ENCODE data around the gene PSMA7.

PSMA7 gene

DNA sequence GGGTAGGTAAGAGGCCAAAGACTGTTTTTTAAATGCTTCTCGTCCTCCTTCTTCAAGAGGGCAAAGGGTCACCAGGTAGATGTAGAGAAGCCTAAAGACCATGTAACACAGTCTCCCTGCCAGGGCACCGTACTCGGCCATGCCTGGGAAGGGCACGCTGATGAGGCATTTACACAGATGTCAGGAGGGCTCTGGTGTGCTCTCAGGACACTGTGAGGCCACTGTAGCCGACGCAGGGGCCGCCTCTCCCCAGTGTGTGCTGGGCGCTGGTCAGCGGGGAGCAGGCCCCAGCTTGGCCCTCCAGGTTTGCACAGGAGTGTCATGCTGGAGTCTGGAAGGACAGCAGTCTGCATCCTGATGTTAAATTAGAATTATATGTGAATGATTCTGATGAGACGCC is 32.5 kb upstream of the PSMA7 start:
- Histone ChIP-seq H3K27ac (no peak overlapping the region), H3K36me3 (ENCODE audit: insufficient read depth, low read length) (no peaks in the 10 kb centered on the region; the same call in 1 of the 2 replicates)

DNA sequence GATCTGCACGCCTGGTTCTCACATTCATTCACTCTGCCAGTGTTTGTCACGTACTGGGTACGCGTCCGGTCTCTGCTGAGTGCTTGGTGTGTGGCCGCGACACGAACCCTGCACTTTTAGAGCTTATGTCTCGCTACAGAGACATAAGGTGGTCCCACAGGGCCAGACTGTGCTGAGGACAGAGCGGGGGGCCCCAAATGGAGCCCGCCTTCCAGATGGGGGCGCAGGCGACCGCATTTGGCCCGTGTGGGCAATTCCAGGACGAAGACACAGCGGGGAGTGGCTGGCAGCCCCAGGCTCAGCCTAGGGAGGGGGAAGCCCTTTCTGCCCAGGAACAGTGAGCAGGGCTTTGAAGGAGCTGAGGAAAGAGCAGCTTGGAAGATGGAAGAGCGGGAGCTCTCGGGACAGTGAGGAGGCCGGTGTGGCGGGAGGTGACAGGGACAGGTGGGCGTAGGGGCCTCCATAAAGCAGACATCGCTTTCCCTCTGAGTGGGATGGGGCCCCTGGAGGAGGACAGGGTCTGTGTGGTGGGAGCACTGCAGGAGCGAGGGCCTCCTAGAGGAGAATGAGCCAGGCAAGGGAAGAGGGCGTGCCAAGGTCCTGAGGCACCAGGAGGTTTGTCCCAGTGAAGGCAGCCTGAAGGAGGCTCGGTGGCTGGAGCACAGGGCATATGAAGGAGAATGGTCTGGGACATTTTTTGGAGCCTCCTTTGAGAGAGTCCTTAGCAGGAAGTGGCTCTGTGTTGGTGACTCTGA is 31.9 kb upstream of the PSMA7 start:
- Histone ChIP-seq H3K4me3 (no peak overlapping the region), H3K9me3 (ENCODE audit: low read depth, low read length) (no peaks in the 10 kb centered on the region), H3K9ac (ENCODE audit: insufficient read length) (no peak overlapping the region), H3K27ac (no peak overlapping the region), H3K36me3 (ENCODE audit: insufficient read depth, low read length) (no peaks in the 10 kb centered on the region; the same call in 1 of the 2 replicates)
- no peak for TF ChIP-seq FOXP2 (optimal IDR thresholded peaks at IDR 0.05; ENCODE audit: control extremely low read depth, extremely low read length, insufficient read depth)
- TF ChIP-seq EZH2 (IDR thresholded peaks at IDR 0.05), result no peak
- TF ChIP-seq POLR2AphosphoS5 (IDR thresholded peaks at IDR 0.05; ENCODE audit: borderline replicate concordance, low read depth, low read length), result no peak
- no peak for DNase-seq (ENCODE audit: low read depth, low spot score)

More for the DNA sequence above, 32.5 kb upstream of the PSMA7 start:
- DNase-seq (ENCODE audit: low read depth, low spot score), result no peak
- TF ChIP-seq FOXP2 (optimal IDR thresholded peaks at IDR 0.05; ENCODE audit: control extremely low read depth, extremely low read length, insufficient read depth), result no peak
- Histone ChIP-seq H3K9ac (ENCODE audit: insufficient read length) (no peak overlapping the region), H3K9me3 (ENCODE audit: low read depth, low read length) (no peaks in the 10 kb centered on the region), H3K4me3 (no peak overlapping the region)

DNA sequence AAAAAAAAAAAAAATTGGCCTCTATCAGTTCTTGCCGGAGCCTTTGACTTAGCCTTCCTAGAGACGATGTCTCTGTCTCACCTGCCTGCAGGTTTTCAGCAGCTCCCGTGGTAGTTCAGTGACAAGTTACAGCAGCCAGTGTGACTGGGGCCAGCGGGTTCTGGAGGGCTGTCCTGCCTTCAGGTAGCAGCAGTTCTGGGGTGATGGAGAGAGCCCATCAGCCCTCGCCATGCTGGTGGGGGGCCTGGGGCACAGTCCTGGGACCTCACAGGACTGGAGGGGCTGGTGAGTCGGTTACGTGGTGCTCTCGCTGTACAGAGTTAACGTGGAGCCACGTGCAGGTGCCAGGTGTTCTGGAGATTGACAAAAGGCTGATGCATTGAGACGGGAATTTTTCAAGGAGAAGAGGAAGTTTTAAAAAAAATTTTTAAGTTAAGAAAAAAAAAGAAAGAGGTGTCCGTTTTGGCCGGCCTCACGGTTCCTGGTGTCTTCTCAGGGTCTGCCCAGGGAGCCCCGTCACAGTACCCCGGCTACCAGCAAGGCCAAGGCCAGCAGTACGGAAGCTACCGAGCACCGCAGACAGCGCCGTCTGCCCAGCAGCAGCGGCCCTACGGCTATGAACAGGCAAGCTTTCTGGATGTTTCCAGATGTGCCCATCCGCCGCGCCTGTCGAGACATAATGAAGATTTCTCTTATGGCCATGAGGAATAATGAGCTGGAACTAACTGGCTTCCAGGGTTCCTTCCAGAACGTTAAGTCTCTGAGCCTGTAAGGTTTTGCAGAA is 31.0 kb upstream of the PSMA7 start:
- Histone ChIP-seq H3K9me3 (ENCODE audit: low read depth, low read length) (no peaks in the 10 kb centered on the region), H3K36me3 (ENCODE audit: insufficient read depth, low read length) (no peaks in the 10 kb centered on the region; the same call in 1 of the 2 replicates), H3K27ac (no peak overlapping the region), H3K9ac (ENCODE audit: insufficient read length) (no peak overlapping the region), H3K4me3 (no peak overlapping the region)
- DNase-seq (ENCODE audit: low read depth, low spot score), result no peak
- no peak for TF ChIP-seq POLR2AphosphoS5 (IDR thresholded peaks at IDR 0.05; ENCODE audit: borderline replicate concordance, low read depth, low read length)

DNA sequence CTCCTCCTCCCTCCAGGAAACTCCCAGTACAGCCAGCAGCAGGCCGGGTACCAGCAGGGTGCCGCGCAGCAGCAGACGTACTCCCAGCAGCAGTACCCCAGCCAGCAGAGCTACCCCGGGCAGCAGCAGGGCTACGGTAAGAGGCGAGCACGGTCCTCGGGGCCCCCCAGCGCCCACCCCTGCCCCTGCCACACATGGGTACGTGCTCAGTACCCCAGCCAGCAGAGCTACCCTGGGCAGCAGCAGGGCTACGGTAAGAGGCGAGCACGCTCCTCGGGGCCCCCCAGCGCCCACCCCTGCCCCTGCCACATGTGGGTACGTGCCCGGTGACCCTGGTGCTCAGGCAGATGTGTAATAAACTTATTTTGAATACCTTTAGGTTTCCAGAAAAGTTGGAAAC is 29.5 kb upstream of the PSMA7 start:
- no peak for TF ChIP-seq EZH2 (IDR thresholded peaks at IDR 0.05)
- no peak for TF ChIP-seq FOXP2 (optimal IDR thresholded peaks at IDR 0.05; ENCODE audit: control extremely low read depth, extremely low read length, insufficient read depth)
- no peak for TF ChIP-seq POLR2AphosphoS5 (IDR thresholded peaks at IDR 0.05; ENCODE audit: borderline replicate concordance, low read depth, low read length)
- no peak for DNase-seq (ENCODE audit: low read depth, low spot score)
- Histone ChIP-seq H3K27ac (no peak overlapping the region), H3K9ac (ENCODE audit: insufficient read length) (no peak overlapping the region), H3K36me3 (ENCODE audit: insufficient read depth, low read length) (no peaks in the 10 kb centered on the region; the same call in 1 of the 2 replicates), H3K9me3 (ENCODE audit: low read depth, low read length) (no peaks in the 10 kb centered on the region), H3K4me3 (no peak overlapping the region)

DNA sequence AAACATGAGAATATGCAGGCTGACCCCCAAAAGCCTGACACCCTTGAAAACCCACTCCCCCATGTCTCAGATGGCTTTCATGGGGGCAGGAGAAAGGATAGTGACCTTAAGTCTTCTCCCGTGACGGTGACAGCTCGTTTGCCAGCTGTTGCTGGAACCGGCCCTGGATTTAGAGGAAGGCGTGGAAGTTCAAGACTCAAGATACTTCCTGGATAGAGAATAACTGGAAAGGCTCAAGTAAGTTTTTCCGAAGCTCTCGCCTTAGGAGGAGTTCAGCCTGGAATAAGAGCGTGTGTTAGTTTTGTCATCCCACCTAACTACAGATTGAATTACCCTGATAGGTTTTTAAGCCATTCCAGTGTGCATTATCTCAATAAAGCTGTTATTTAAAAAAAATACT is 28.1 kb upstream of the PSMA7 start:
- no peak overlapping the region for H3K27ac ChIP-seq
- H3K36me3 ChIP-seq (ENCODE audit: insufficient read depth, low read length), result peaks cover 2% of the 10 kb centered on the region; the same call in 1 of the 2 replicates
- H3K4me3 ChIP-seq, result no peak overlapping the region
- TF ChIP-seq EZH2 (IDR thresholded peaks at IDR 0.05), result no peak
- no peak for TF ChIP-seq POLR2AphosphoS5 (IDR thresholded peaks at IDR 0.05; ENCODE audit: borderline replicate concordance, low read depth, low read length)
- no peak for TF ChIP-seq FOXP2 (optimal IDR thresholded peaks at IDR 0.05; ENCODE audit: control extremely low read depth, extremely low read length, insufficient read depth)
- H3K9me3 ChIP-seq (ENCODE audit: low read depth, low read length), result no peaks in the 10 kb centered on the region
- H3K9ac ChIP-seq (ENCODE audit: insufficient read length), result no peak overlapping the region
- DNase-seq (ENCODE audit: low read depth, low spot score), result no peak

DNA sequence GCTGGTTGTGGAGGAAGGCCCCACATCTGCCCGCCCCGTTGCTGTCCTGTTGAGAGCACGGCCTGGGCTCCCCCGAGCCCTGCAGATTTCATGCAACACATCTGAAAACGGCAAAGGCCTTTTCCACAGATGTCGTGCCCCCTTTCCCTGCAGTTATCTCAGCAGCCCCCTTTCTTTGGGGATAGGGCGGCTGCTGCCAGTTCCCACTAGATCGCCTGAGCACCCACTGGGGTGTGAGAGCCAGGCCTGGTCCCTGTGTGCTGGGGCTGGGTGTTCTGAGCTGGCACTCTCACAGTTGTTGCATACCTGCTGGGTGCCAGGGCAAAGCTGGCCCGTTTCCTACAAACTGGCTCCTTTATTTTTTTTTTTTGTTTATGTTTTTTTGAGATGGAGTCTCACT is 27.3 kb upstream of the PSMA7 start:
- Histone ChIP-seq H3K36me3 (ENCODE audit: insufficient read depth, low read length) (peaks cover 9% of the 10 kb centered on the region; the same call in 1 of the 2 replicates), H3K4me3 (no peak overlapping the region), H3K9ac (ENCODE audit: insufficient read length) (no peak overlapping the region), H3K9me3 (ENCODE audit: low read depth, low read length) (no peaks in the 10 kb centered on the region), H3K27ac (no peak overlapping the region)
- no peak for DNase-seq (ENCODE audit: low read depth, low spot score)
- no peak for TF ChIP-seq EZH2 (IDR thresholded peaks at IDR 0.05)
- TF ChIP-seq FOXP2 (optimal IDR thresholded peaks at IDR 0.05; ENCODE audit: control extremely low read depth, extremely low read length, insufficient read depth), result no peak
- TF ChIP-seq POLR2AphosphoS5 (IDR thresholded peaks at IDR 0.05; ENCODE audit: borderline replicate concordance, low read depth, low read length), result no peak

DNA sequence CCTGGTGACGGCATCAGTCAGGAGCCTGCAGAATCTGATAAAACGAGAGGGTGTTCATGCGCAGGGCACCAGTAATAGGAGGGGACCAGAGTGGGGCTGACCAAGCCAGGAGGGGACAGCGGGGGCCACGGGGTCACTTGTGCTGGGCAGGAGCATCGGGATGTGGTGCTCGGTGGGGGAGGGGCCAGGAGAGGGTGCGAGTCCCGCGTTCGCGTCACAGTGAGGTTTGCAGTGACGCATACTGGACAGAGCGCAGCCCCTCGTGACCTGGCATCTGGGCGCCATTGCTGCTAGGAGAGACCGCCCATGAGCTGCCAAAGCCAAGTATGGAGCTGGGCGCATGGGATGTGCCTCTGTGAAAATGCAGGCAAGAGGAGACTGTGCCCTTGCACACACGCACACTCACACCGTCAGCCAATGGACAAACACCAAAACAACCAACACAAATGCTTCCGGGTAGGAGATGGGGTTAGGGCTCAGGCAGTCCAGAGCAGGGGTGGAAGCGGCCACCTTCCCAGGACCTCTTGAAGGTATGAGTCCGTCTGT is 25.8 kb upstream of the PSMA7 start:
- H3K36me3 ChIP-seq (ENCODE audit: insufficient read depth, low read length), result peaks cover 20% of the 10 kb centered on the region; the same call in 1 of the 2 replicates
- H3K4me3 ChIP-seq, result no peak overlapping the region
- no peaks in the 10 kb centered on the region for H3K9me3 ChIP-seq (ENCODE audit: low read depth, low read length)
- no peak overlapping the region for H3K27ac ChIP-seq
- TF ChIP-seq EZH2 (IDR thresholded peaks at IDR 0.05), result no peak
- no peak for TF ChIP-seq POLR2AphosphoS5 (IDR thresholded peaks at IDR 0.05; ENCODE audit: borderline replicate concordance, low read depth, low read length)
- no peak for TF ChIP-seq FOXP2 (optimal IDR thresholded peaks at IDR 0.05; ENCODE audit: control extremely low read depth, extremely low read length, insufficient read depth)
- no peak for DNase-seq (ENCODE audit: low read depth, low spot score)
- no peak overlapping the region for H3K9ac ChIP-seq (ENCODE audit: insufficient read length)

DNA sequence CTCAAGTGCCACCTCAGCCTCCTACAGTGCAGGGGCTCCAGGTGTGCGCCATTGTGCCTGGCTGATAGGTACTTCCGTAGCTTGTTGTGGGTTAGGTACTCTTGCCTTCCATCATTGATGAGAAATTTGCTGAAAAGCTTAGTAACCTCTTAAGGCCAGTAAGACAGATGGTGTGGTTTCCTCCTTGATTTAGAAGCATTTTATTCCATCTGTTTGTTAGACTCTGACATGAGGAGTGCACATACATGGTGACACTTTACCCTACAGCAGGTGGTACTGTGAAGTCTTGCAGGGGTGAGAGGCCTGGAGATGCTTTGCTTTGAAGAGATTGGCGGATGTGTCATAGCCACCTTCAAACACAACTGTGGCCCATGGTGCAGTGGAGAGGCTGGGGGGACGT is 24.9 kb upstream of the PSMA7 start:
- Histone ChIP-seq H3K9ac (ENCODE audit: insufficient read length) (no peak overlapping the region), H3K27ac (no peak overlapping the region), H3K36me3 (ENCODE audit: insufficient read depth, low read length) (peaks cover 20% of the 10 kb centered on the region; the same call in 1 of the 2 replicates), H3K9me3 (ENCODE audit: low read depth, low read length) (no peaks in the 10 kb centered on the region), H3K4me3 (no peak overlapping the region)
- TF ChIP-seq EZH2 (IDR thresholded peaks at IDR 0.05), result no peak
- TF ChIP-seq FOXP2 (optimal IDR thresholded peaks at IDR 0.05; ENCODE audit: control extremely low read depth, extremely low read length, insufficient read depth), result no peak
- no peak for TF ChIP-seq POLR2AphosphoS5 (IDR thresholded peaks at IDR 0.05; ENCODE audit: borderline replicate concordance, low read depth, low read length)
- DNase-seq (ENCODE audit: low read depth, low spot score), result no peak
